IMR-90 (cell line): ENCODE results near the gene CCL19. TPM values are rescaled to one million over a fixed set of nuclear protein-coding genes. Genes with fewer than 3 reads are reported as not detected.

Source experiments
- ATAC-seq: fragments of 200-7000 bp; cut with Tn5 transposase; 2 replicates; pipeline ENCODE4 v1.9.1; 2020; ENCODE audit warnings: low read depth, mild to moderate bottlenecking, moderate library complexity
- BruUV-seq: library from RNA; stranded (reverse); fragments of 400-500 nt; replicated peaks from 2 replicates; lab custom pipeline; 2021; lab: Mats Ljungman, UMichigan
- CTCF ChIA-PET: fragments of 300-600 bp; formaldehyde crosslinking; extraction: SDS; loops from one replicate; lab custom pipeline; 2021; ENCODE audit warnings: antibody characterized with exemption; lab: Yijun Ruan, JAX
- POLR2A ChIA-PET: fragments of 300-600 bp; sonication (Branson Sonifier 250); formaldehyde crosslinking; loops from one replicate; lab custom pipeline; 2022; ENCODE audit warnings: antibody characterized with exemption; ENCODE audit not compliant: unreplicated experiment; lab: Charles Lee
- DNase-seq: peaks from one replicate; pipeline ENCODE4 v3.0.0; 2013
- H2AFZ ChIP-seq: replicated peaks from 2 replicates; pipeline ENCODE3; 2013; ENCODE audit warnings: low read length, mild to moderate bottlenecking; ENCODE audit not compliant: poor library complexity
- H2AK5ac ChIP-seq: 2 replicates; pipeline ENCODE4 v1.6.1; 2013; ENCODE audit warnings: low read depth, low read length, inconsistent platforms
- H2AK9ac ChIP-seq: replicated peaks from 2 replicates; pipeline ENCODE3; 2013; ENCODE audit warnings: mild to moderate bottlenecking, low read depth, low read length, moderate library complexity; ENCODE audit not compliant: poor library complexity
- H2BK120ac ChIP-seq: 2 replicates; pipeline ENCODE4 v1.6.1; 2013; ENCODE audit warnings: low read depth, low read length, inconsistent platforms
- H2BK15ac ChIP-seq: 3 replicates; pipeline ENCODE4 v1.6.1; 2013; ENCODE audit warnings: low read depth, low read length, inconsistent platforms
- H2BK20ac ChIP-seq: 2 replicates; pipeline ENCODE4 v1.6.1; 2013; ENCODE audit warnings: low read depth, mild to moderate bottlenecking, inconsistent platforms, low read length, moderate library complexity
- H2BK5ac ChIP-seq: 2 replicates; pipeline ENCODE4 v1.6.1; 2013; ENCODE audit warnings: mild to moderate bottlenecking, low read depth, low read length, inconsistent platforms; ENCODE audit not compliant: poor library complexity, severe bottlenecking
- H3K14ac ChIP-seq: replicated peaks from 2 replicates; pipeline ENCODE4 v1.6.1; 2013; ENCODE audit warnings: low read depth, low read length, inconsistent platforms
- H3K18ac ChIP-seq: 2 replicates; pipeline ENCODE4 v1.6.1; 2013; ENCODE audit warnings: low read depth, low read length, control low read depth
- H3K23ac ChIP-seq: 2 replicates; pipeline ENCODE4 v1.6.1; 2013; ENCODE audit warnings: low read depth, low read length, inconsistent platforms
- H3K27ac ChIP-seq: 2 replicates; pipeline ENCODE4 v1.5.1; 2013; ENCODE audit warnings: mild to moderate bottlenecking, control low read depth, low read length; ENCODE audit not compliant: insufficient read depth
- H3K27me3 ChIP-seq: 2 replicates; pipeline ENCODE4 v1.6.1; 2013; ENCODE audit warnings: low read length; ENCODE audit not compliant: control insufficient read depth, insufficient read depth
- H3K36me3 ChIP-seq: 2 replicates; pipeline ENCODE4 v1.6.1; 2013; ENCODE audit warnings: low read length, mixed read lengths; ENCODE audit not compliant: control insufficient read depth, insufficient read depth
- H3K4ac ChIP-seq: 2 replicates; pipeline ENCODE4 v1.6.1; 2013; ENCODE audit warnings: low read depth, low read length, inconsistent platforms
- H3K4me1 ChIP-seq: 2 replicates; pipeline ENCODE4 v1.6.1; 2013; ENCODE audit warnings: low read length, mixed read lengths; ENCODE audit not compliant: control insufficient read depth, insufficient read depth
- H3K4me2 ChIP-seq: 2 replicates; pipeline ENCODE4 v1.6.1; 2013; ENCODE audit warnings: low read depth, mild to moderate bottlenecking, control low read depth, low read length, moderate library complexity
- H3K4me3 ChIP-seq: 2 replicates; pipeline ENCODE4 v1.5.1; 2013; ENCODE audit warnings: low read depth, mild to moderate bottlenecking, control low read depth, low read length, moderate library complexity; ENCODE audit not compliant: insufficient read depth
- H3K56ac ChIP-seq: 2 replicates; pipeline ENCODE4 v1.6.1; 2013; ENCODE audit warnings: low read length, inconsistent platforms; ENCODE audit not compliant: insufficient read depth; ENCODE audit errors: extremely low read depth
- H3K79me1 ChIP-seq, 2 experiments: 2 replicates each; pipeline ENCODE4 v1.6.1; 2013; ENCODE audit warnings: low read length in 2 of 2, inconsistent platforms in 1 of 2, low read depth in 1 of 2
- H3K9ac ChIP-seq: 2 replicates; pipeline ENCODE4 v1.6.1; 2013; ENCODE audit warnings: low read depth, low read length, control low read depth
- H3K9me1 ChIP-seq: 2 replicates; pipeline ENCODE4 v1.6.1; 2013; ENCODE audit warnings: low read length, inconsistent platforms; ENCODE audit not compliant: insufficient read depth
- H3K9me3 ChIP-seq: 2 replicates; pipeline ENCODE4 v1.6.1; 2013; ENCODE audit warnings: low read length; ENCODE audit not compliant: control insufficient read depth, insufficient read depth
- H4K20me1 ChIP-seq: 2 replicates; pipeline ENCODE4 v1.6.1; 2013; ENCODE audit warnings: low read length, inconsistent platforms; ENCODE audit not compliant: insufficient read depth
- H4K5ac ChIP-seq: 2 replicates; pipeline ENCODE4 v1.6.1; 2013; ENCODE audit warnings: mild to moderate bottlenecking, low read depth, low read length, control low read depth
- H4K8ac ChIP-seq, 2 experiments: 2 replicates each; pipeline ENCODE4 v1.6.1; 2013; ENCODE audit warnings: low read depth in 2 of 2, low read length in 2 of 2, control low read depth in 1 of 2, inconsistent platforms in 1 of 2
- H4K91ac ChIP-seq: 2 replicates; pipeline ENCODE4 v1.6.1; 2013; ENCODE audit warnings: low read depth, low read length, inconsistent platforms; ENCODE audit not compliant: insufficient read depth
- BHLHE40 ChIP-seq: fragments of 150-350 bp; IDR thresholded peaks from 2 replicates; pipeline ENCODE4 v1.6.1; 2016; ENCODE audit warnings: mild to moderate bottlenecking, low read depth, low read length
- CEBPB ChIP-seq: IDR thresholded peaks from 2 replicates; pipeline ENCODE4 v1.6.1; 2012; ENCODE audit warnings: low read depth, low read length, improper control_type of control experiment
- CHD1 ChIP-seq: IDR thresholded peaks from 2 replicates; pipeline ENCODE4 v1.6.1; 2012; ENCODE audit warnings: low read depth, low read length, improper control_type of control experiment
- MAZ ChIP-seq: IDR thresholded peaks from 2 replicates; pipeline ENCODE4 v1.6.1; 2012; ENCODE audit warnings: low read depth, mild to moderate bottlenecking, low read length, improper control_type of control experiment, moderate library complexity, borderline replicate concordance
- MXI1 ChIP-seq: IDR thresholded peaks from 2 replicates; pipeline ENCODE4 v1.6.1; 2012; ENCODE audit warnings: low read depth, mild to moderate bottlenecking, low read length, moderate library complexity, borderline replicate concordance
- NFE2L2 ChIP-seq: fragments of 150-350 bp; IDR thresholded peaks from 2 replicates; pipeline ENCODE4 v1.6.1; 2016; ENCODE audit warnings: low read depth, mild to moderate bottlenecking, low read length
- POLR2A ChIP-seq: IDR thresholded peaks from 2 replicates; pipeline ENCODE4 v1.6.1; 2012; ENCODE audit warnings: mild to moderate bottlenecking, low read depth, low read length
- SMC3 ChIP-seq: fragments of 150-350 bp; IDR thresholded peaks from 2 replicates; pipeline ENCODE4 v1.6.1; 2016; ENCODE audit warnings: low read depth, mild to moderate bottlenecking, antibody characterized with exemption, low read length, moderate library complexity
- WGBS, 2 experiments: methylation state at CpG; one replicate each; pipeline versions ENCODE4 v1.1.5 to v1.1.7; 2013; ENCODE audit warnings: missing lambda C conversion rate in 2 of 2; ENCODE audit not compliant: insufficient read length in 1 of 2; ENCODE audit errors: extremely low coverage in 2 of 2; 5-methylcytosine and 5-hydroxymethylcytosine counted together
- dilution Hi-C: fragments of 300-500 bp; cut with HindIII; formaldehyde crosslinking; loops from one replicate; pipeline ENCODE4 v1.14.3; 2018; ENCODE audit warnings: low sequenced_read_pairs; ENCODE audit not compliant: unreplicated experiment
- in situ Hi-C: fragments of 300-500 bp; cut with MboI; formaldehyde crosslinking; loops from 3 replicates; pipeline ENCODE4 v1.14.3; 2019; ENCODE audit warnings: low sequenced_read_pairs, inconsistent platforms, mixed read lengths
- intact Hi-C: fragments of 100-400 bp; cut with micrococcal nuclease; formaldehyde crosslinking; loops from 2 replicates; pipeline ENCODE4 v1.10.0; 2022
- polyA plus RNA-seq, 3 experiments: library from polyadenylated mRNA; depleted of rRNA; stranded (reverse); fragments of >200 nt; gene quantifications; 2 replicates each; pipeline ENCODE4 v1.2.3, GENCODE V29; 2012; ENCODE audit warnings: low replicate concordance in 1 of 3
- total RNA-seq: library from RNA; depleted of rRNA; stranded (reverse); fragments of >200 nt; gene quantifications from 2 replicates; pipeline ENCODE4 v1.2.3, GENCODE V29; 2012
- TF ChIP-seq, protein P1 (sequence below): fragments of 150-350 bp; IDR thresholded peaks from 2 replicates; pipeline ENCODE4 v1.6.1; 2017; ENCODE audit warnings: mild to moderate bottlenecking, antibody characterized with exemption, low read length, low read depth

Gene CCL19
- total and polyA plus RNA-seq, 2 of the 4 experiments (the other 2 are of a cell fraction): not detected

DNA sequence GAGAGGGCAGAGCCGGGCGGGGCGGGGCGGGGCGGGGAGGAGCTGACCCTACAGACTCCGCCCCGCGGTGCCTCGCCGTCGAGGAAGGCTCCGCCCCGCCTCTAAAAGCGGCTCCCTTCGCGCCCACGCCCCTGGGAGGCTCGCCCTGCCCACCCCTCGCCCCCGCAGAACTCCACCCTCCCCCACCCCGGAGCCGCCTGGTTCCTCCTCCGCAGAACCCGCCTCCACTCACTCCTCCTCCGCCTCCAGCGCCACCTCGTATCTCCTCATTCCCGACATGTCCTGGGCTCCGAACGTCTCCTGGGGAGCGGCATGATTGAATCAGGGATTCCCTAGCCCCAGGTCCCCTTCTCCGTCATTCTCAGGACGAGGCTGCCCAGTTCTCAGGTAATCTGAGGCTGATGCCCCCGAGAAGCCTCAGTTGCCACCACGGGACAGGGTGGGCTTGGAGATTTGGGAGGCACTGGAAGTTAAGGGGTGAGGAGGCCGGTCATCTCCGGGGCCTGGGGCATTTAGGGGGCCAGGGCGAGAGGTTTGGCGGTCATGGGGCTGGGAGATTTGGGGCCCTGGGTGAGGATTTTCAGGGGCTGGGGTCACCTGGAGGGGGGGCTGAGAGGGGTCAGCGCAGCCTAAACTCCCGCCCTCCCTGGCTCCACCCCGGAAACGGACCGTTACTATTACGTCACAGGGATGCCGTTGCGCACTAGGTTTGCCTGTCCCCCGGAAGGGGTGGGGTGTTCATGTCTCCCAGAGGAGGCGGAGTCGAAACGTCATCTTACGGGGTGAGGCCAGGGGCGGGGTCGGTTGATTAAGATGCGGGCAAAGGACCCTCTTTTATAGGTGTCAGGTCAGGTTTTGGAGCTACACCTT lies 25.5 kb downstream of the CCL19 start:
- H3K4ac ChIP-seq: peak overlapping the region; percentile 97
- DNase-seq (peak; percentile 95), ATAC-seq (peak; percentile 91)
- H3K27me3 ChIP-seq: no peaks in the 10 kb centered on the region
- H2BK20ac ChIP-seq: peak overlapping the region; percentile 28
- H3K56ac ChIP-seq: peak overlapping the region; percentile 90
- CTCF ChIA-PET: interaction anchor here (1.1 to 2.4 kb wide), 3 partner anchors 13 to 36 kb away, joined by 3 to 7 read pairs (median 6); partner anchors contain the start of gene IL11RA
- peak overlapping the region; percentile 96 for H2AK5ac ChIP-seq
- H3K4me1 ChIP-seq: no peaks in the 10 kb centered on the region
- H2AK9ac ChIP-seq: peak overlapping the region; percentile 98
- H4K5ac ChIP-seq: peak overlapping the region; percentile 88
- peak overlapping the region; percentile 96 for H2AFZ ChIP-seq
- peak overlapping the region; percentile 80 for H3K18ac ChIP-seq
- POLR2A ChIA-PET: no interaction called here
- H3K9ac ChIP-seq: peak overlapping the region; percentile 94
- peak overlapping the region; percentile 94 for H4K91ac ChIP-seq
- H3K27ac ChIP-seq: peak overlapping the region; percentile 88
- 0% methylated on average over 2 of the region's 55 CpGs; no CpG with 5 or more reads in 1 of the 2 experiments for WGBS, 2 experiments
- peak overlapping the region; percentile 89 for H2BK5ac ChIP-seq
- intact Hi-C loops: no loop called here
- peak; percentile 94 for TF ChIP-seq POLR2A
- peak; percentile 95 for TF ChIP-seq CEBPB
- TF ChIP-seq, protein P1, sequence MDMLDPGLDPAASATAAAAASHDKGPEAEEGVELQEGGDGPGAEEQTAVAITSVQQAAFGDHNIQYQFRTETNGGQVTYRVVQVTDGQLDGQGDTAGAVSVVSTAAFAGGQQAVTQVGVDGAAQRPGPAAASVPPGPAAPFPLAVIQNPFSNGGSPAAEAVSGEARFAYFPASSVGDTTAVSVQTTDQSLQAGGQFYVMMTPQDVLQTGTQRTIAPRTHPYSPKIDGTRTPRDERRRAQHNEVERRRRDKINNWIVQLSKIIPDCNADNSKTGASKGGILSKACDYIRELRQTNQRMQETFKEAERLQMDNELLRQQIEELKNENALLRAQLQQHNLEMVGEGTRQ: no peak
- TF ChIP-seq SMC3: no peak
- no peak for TF ChIP-seq NFE2L2
- TF ChIP-seq MAZ: peak; percentile 95; the same call in 1 of the 2 replicates
- no peak for TF ChIP-seq BHLHE40
- no peak for TF ChIP-seq MXI1
- TF ChIP-seq CHD1: 0 out of 2 replicates have a peak, but pooled peaks have one; percentile 50
- no peaks in the 10 kb centered on the region for H3K9me3 ChIP-seq
- peak overlapping the region; percentile 65 for H2BK120ac ChIP-seq
- H3K79me1 ChIP-seq: peaks cover 31 to 43% of the 10 kb centered on the region in 2 experiments
- H4K8ac ChIP-seq: peak overlapping the region; percentile 79 to 93
- BruUV-seq: TSS peak; percentile 56
- peak overlapping the region; percentile 97 for H3K14ac ChIP-seq
- peaks cover 3% of the 10 kb centered on the region; the same call in 1 of the 2 replicates for H3K36me3 ChIP-seq
- H3K4me2 ChIP-seq: peak overlapping the region; percentile 96
- dilution Hi-C loops: no loop called here
- peak overlapping the region; percentile 79 for H3K4me3 ChIP-seq
- H3K23ac ChIP-seq: peak overlapping the region; percentile 81
- peaks cover 10% of the 10 kb centered on the region for H3K9me1 ChIP-seq
- peak overlapping the region; percentile 71; the same call in 1 of the 3 replicates for H2BK15ac ChIP-seq
- peaks cover 9% of the 10 kb centered on the region for H4K20me1 ChIP-seq
- in situ Hi-C loops: no loop called here
